Measurements from ENCODE around the gene AFF3. TPM values are rescaled to one million over a fixed set of nuclear protein-coding genes. Genes with fewer than 3 reads are reported as not detected.
"Not testable (repeated sequence)": the region's sequence is repeated elsewhere in the genome, so short reads cannot be mapped to it uniquely, and the experiment has no call there.

AFF3 gene
- total RNA-seq, 2 experiments from 2014 or later: 0.03 TPM

DNA sequence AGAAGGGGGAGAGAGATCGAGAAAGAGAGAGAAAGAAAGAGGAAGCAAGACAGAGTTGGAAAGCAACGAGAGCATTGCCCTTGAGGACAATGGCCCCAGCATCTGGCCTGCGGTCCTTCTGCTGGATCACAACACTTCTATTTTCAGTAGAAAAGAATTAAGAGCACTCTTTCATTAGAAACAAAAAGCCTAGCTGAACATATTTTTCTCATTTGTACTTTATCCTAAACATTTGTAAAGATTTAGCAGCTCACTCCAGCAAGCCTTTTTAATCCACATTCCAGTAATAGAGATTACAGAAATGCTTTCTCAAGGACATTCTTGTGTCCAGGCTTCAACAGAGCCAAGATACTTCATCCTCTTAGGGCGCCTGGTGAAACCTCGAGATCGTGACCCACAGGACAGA is 31.6 kb upstream of the AFF3 start:
- Mint-ChIP-seq H3K9me3 (no peaks in the 10 kb centered on the region), H3K27ac (no peak overlapping the region), H3K4me3 (no peak overlapping the region), H3K4me1 (no peaks in the 10 kb centered on the region), H3K27me3 (no peaks in the 10 kb centered on the region), H3K36me3 (ENCODE audit: low read depth) (no peaks in the 10 kb centered on the region)
- CTCF ChIA-PET: no interaction called here
- POLR2A ChIA-PET: no interaction called here
- DNase-seq: no peak

- CTCF ChIA-PET: no interaction called here
- Mint-ChIP-seq H3K27ac (no peak overlapping the region), H3K27me3 (peaks cover 2% of the 10 kb centered on the region)
These were observed 24.3 kb upstream of the AFF3 start for GRCh38 chr2:100166701-100167100.

GRCh38 chr2:100163605-100164004 is 21.2 kb upstream of the AFF3 start:
- POLR2A ChIA-PET: no interaction called here
- H3K9me3 Mint-ChIP-seq: peaks cover 3% of the 10 kb centered on the region
- DNase-seq: no peak
- no peak overlapping the region for H3K27ac Mint-ChIP-seq
- CTCF ChIA-PET: no interaction called here
- no peaks in the 10 kb centered on the region for H3K36me3 Mint-ChIP-seq (ENCODE audit: low read depth)
- no peak overlapping the region for H3K4me3 Mint-ChIP-seq
- H3K4me1 Mint-ChIP-seq: no peaks in the 10 kb centered on the region
- H3K27me3 Mint-ChIP-seq: peaks cover 2% of the 10 kb centered on the region

More at GRCh38 chr2:100166701-100167100, 24.3 kb upstream of the AFF3 start:
- H3K4me1 Mint-ChIP-seq: no peaks in the 10 kb centered on the region
- no peak for DNase-seq
- no peaks in the 10 kb centered on the region for H3K36me3 Mint-ChIP-seq (ENCODE audit: low read depth)
- H3K4me3 Mint-ChIP-seq: no peak overlapping the region
- POLR2A ChIA-PET: no interaction called here
- H3K9me3 Mint-ChIP-seq: peaks cover 3% of the 10 kb centered on the region

DNA sequence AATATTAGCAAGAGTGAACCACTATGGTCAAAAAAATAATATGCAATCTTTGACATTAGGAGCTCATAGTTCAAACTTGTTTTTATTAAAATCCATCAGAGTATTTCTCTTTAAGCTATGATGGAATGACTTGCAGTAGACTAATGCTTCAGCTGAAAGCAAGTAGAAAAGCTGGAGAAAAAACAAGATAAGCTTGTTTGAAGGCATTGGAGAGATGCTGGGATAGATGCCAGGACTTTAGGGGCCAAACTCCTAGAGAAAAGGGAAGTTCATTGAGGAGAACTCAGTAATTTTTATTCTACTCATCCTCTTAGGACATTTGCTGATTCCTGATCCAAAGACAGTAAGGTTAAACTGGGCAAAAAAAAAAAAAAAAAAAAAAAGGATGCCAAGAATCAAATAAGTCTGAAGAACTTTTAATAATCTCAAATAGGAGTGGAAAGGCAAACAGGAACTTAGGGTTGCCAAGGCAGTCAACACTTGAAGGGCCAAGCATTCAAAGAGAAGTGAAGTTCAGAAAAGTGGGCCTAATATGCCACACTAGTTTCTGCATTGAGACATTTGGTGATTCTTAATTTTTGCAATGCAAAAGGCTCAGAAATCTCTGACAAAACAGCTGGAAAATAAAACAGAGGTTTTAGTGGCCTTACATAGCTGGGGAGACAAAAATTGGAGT is 19.7 kb upstream of the AFF3 start:
- Mint-ChIP-seq H3K36me3 (ENCODE audit: low read depth) (no peaks in the 10 kb centered on the region), H3K27me3 (peaks cover 2% of the 10 kb centered on the region), H3K9me3 (peaks cover 3% of the 10 kb centered on the region), H3K4me3 (no peak overlapping the region), H3K27ac (no peak overlapping the region), H3K4me1 (no peaks in the 10 kb centered on the region)
- ChIA-PET CTCF (no interaction called here), POLR2A (no interaction called here)
- no peak for DNase-seq

DNA sequence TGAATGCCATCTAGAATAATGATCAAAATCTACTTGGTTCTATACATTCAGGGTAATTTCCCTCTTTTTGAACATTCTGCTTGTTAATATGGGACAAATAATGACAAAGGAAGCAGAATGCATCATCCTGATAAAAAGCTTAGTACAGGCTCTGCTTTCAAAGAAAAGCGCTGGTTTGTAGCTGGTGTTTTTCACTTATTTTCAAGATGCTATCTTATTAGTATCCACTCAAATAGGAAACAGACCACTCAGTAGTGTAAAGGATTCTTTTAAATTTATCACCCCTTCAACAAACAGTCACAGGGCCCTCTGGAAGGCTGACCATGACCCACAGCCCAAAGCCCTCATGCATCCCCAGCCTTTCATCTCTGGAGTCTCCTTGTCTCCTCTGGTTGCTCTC is 18.0 kb upstream of the AFF3 start:
- H3K27me3 Mint-ChIP-seq: peaks cover 2% of the 10 kb centered on the region
- no peak overlapping the region for H3K27ac Mint-ChIP-seq
- POLR2A ChIA-PET: no interaction called here
- H3K4me1 Mint-ChIP-seq: no peaks in the 10 kb centered on the region
- H3K9me3 Mint-ChIP-seq: peaks cover 3% of the 10 kb centered on the region
- CTCF ChIA-PET: no interaction called here
- DNase-seq: no peak
- H3K36me3 Mint-ChIP-seq (ENCODE audit: low read depth): no peaks in the 10 kb centered on the region
- no peak overlapping the region for H3K4me3 Mint-ChIP-seq

DNA sequence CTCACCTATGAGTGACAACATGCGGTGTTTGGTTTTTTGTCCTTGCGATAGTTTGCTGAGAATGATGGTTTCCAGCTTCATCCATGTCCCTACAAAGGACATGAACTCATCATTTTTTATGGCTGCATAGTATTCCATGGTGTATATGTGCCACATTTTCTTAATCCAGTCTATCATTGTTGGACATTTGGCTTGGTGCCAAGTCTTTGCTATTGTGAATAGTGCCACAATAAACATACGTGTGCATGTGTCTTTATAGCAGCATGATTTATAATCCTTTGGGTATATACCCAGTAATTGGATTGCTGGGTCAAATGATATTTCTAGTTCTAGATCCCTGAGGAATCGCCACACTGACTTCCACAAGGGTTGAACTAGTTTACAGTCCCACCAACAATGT is 9.4 kb upstream of the AFF3 start:
- DNase-seq; POLR2A ChIA-PET; H3K9me3 Mint-ChIP-seq; CTCF ChIA-PET; H3K4me3 Mint-ChIP-seq; H3K27me3 Mint-ChIP-seq; H3K4me1 Mint-ChIP-seq; H3K27ac Mint-ChIP-seq; H3K36me3 Mint-ChIP-seq (ENCODE audit: low read depth): not testable (repeated sequence)

DNA sequence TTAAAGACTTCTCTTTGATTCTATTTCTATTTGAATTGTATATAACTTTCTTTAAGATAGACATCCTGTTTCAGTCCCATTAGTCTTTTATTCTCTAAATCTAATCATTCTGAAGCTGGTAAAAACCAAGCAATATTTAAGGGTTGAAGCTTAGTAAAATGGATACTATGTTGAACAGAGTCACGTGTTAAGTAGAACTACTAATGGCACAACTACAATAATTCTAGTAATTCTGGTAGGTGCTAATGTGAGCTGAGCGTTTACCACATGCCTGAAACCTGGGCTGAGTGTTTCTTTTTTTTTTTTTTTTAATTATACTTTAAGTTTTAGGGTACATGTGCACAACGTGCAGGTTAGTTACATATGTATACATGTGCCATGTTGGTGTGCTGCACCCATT is 8.9 kb upstream of the AFF3 start:
- ChIA-PET CTCF (no interaction called here), POLR2A (no interaction called here)
- no peaks in the 10 kb centered on the region for H3K4me1 Mint-ChIP-seq
- H3K27ac Mint-ChIP-seq: no peak overlapping the region
- no peak for DNase-seq
- no peaks in the 10 kb centered on the region for H3K9me3 Mint-ChIP-seq
- H3K27me3 Mint-ChIP-seq: peaks cover 5% of the 10 kb centered on the region
- H3K36me3 Mint-ChIP-seq (ENCODE audit: low read depth): no peaks in the 10 kb centered on the region
- H3K4me3 Mint-ChIP-seq: no peak overlapping the region

GRCh38 chr2:100148883-100149282 is 6.5 kb upstream of the AFF3 start:
- POLR2A ChIA-PET: no interaction called here
- CTCF ChIA-PET: no interaction called here
- Mint-ChIP-seq H3K4me1 (no peaks in the 10 kb centered on the region), H3K27me3 (peaks cover 12% of the 10 kb centered on the region), H3K27ac (no peak overlapping the region), H3K36me3 (ENCODE audit: low read depth) (no peaks in the 10 kb centered on the region), H3K4me3 (no peak overlapping the region), H3K9me3 (no peaks in the 10 kb centered on the region)
- DNase-seq: no peak

DNA sequence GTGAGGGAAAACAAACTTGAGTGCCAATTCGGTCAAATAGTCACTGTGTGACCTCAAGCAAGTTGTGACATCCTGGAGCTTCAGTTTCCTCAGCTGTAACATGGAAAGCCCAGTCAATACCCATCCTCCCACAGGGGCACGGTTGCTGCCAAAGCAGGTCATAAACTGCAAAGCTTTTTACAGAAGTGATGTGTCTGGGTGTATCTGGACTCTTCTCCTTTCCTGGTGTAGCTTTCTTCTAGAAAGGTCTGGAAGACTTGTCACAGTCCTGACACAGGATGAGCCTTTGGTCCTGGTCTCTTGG is 4.2 kb upstream of the AFF3 start:
- POLR2A ChIA-PET: no interaction called here
- Mint-ChIP-seq H3K9me3 (no peaks in the 10 kb centered on the region), H3K36me3 (ENCODE audit: low read depth) (no peaks in the 10 kb centered on the region), H3K27me3 (peaks cover 21% of the 10 kb centered on the region), H3K4me1 (peaks cover 10% of the 10 kb centered on the region), H3K4me3 (no peak overlapping the region), H3K27ac (no peak overlapping the region)
- no peak for DNase-seq
- CTCF ChIA-PET: no interaction called here

GRCh38 chr2:100145893-100146656 is 3.7 kb upstream of the AFF3 start:
- Mint-ChIP-seq H3K27me3 (peaks cover 25% of the 10 kb centered on the region), H3K36me3 (ENCODE audit: low read depth) (no peaks in the 10 kb centered on the region), H3K9me3 (no peaks in the 10 kb centered on the region), H3K4me1 (peaks cover 10% of the 10 kb centered on the region), H3K4me3 (no peak overlapping the region), H3K27ac (no peak overlapping the region)
- DNase-seq: no peak
- POLR2A ChIA-PET: no interaction called here
- CTCF ChIA-PET: no interaction called here

DNA sequence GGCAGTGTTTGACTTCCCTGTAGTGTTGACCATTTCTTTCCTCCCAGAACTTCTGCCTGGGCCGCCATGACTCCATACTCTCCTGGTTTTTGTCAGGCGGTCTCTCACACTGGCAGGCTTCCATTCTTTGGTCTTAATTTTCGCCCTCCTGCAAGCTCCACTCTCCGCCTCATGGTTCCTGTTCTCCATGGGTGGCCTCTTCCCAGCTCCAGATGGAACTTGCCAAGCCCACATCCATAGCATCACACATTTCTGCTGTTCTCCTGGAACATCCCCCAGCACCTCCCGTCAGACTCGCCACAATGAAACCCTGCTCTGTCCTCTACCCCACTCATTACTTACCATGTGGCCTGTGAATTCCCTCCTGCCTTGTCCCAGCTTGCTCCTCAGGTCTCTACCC is 896 bp upstream of the AFF3 start:
- ChIA-PET CTCF (no interaction called here), POLR2A (no interaction called here)
- peaks cover 32% of the 10 kb centered on the region for H3K27me3 Mint-ChIP-seq
- H3K36me3 Mint-ChIP-seq (ENCODE audit: low read depth): no peaks in the 10 kb centered on the region
- H3K4me1 Mint-ChIP-seq: peaks cover 10% of the 10 kb centered on the region
- H3K4me3 Mint-ChIP-seq: no peak overlapping the region
- no peaks in the 10 kb centered on the region for H3K9me3 Mint-ChIP-seq
- H3K27ac Mint-ChIP-seq: no peak overlapping the region
- no peak for DNase-seq

- ChIA-PET POLR2A (no interaction called here), CTCF (no interaction called here)
- peaks cover 10% of the 10 kb centered on the region for H3K4me1 Mint-ChIP-seq
- no peaks in the 10 kb centered on the region for H3K36me3 Mint-ChIP-seq (ENCODE audit: low read depth)
- H3K27ac Mint-ChIP-seq: no peak overlapping the region
- no peak for DNase-seq
- no peaks in the 10 kb centered on the region for H3K9me3 Mint-ChIP-seq
- H3K4me3 Mint-ChIP-seq: no peak overlapping the region
- H3K27me3 Mint-ChIP-seq: peaks cover 36% of the 10 kb centered on the region
These were observed 484 bp downstream of the AFF3 start for GRCh38 chr2:100141906-100142305.

DNA sequence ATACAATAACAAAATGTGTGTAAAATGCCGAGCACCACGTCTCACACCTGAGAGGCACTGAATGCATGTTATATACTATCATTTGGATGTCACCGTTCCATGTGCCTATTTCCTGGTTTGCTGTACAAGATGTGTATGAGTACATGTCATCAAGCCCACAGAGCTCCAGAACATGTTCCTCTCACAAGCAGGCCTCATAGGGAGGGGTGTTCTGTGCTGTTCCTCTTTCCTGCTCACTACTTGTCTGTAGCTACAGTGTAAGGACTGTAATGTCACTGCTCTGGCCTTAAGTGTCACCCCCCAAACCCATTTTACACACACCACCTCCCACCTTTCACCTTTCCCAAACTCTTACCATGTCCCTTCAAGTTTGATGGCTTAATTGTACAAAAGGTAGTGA is 1.8 kb downstream of the AFF3 start:
- Mint-ChIP-seq H3K4me3 (no peak overlapping the region), H3K27ac (no peak overlapping the region), H3K9me3 (no peaks in the 10 kb centered on the region), H3K36me3 (ENCODE audit: low read depth) (no peaks in the 10 kb centered on the region), H3K4me1 (peaks cover 10% of the 10 kb centered on the region), H3K27me3 (peaks cover 36% of the 10 kb centered on the region)
- POLR2A ChIA-PET: no interaction called here
- CTCF ChIA-PET: no interaction called here
- DNase-seq: no peak

GRCh38 chr2:100137866-100138570 is 4.4 kb downstream of the AFF3 start:
- no peak overlapping the region for H3K27ac Mint-ChIP-seq
- DNase-seq: no peak
- CTCF ChIA-PET: no interaction called here
- H3K4me1 Mint-ChIP-seq: peaks cover 7% of the 10 kb centered on the region
- POLR2A ChIA-PET: no interaction called here
- H3K9me3 Mint-ChIP-seq: no peaks in the 10 kb centered on the region
- H3K4me3 Mint-ChIP-seq: no peak overlapping the region
- peaks cover 24% of the 10 kb centered on the region for H3K27me3 Mint-ChIP-seq
- H3K36me3 Mint-ChIP-seq (ENCODE audit: low read depth): no peaks in the 10 kb centered on the region

All from activated CD4-positive, alpha-beta memory T cell treated with anti-CD3 and anti-CD28 coated beads, Interleukin-2, amount 10 ng/mL, durations not matched to agents 7 days and 5 days (primary cell).